HepG2 (cell line): ENCODE results near the gene SHC1. TPM values are rescaled to one million over a fixed set of nuclear protein-coding genes. Genes with fewer than 3 reads are reported as not detected.

Source experiments
- BRF2 ChIP-seq: sonication (generic); formaldehyde crosslinking; IDR thresholded peaks from 2 replicates; pipeline ENCODE4 v1.8.1; 2022; ENCODE audit warnings: mild to moderate bottlenecking, missing genetic modification reagents
- CC2D1A ChIP-seq: sonication (generic); formaldehyde crosslinking; IDR thresholded peaks from 2 replicates; pipeline ENCODE4 v1.8.1; 2023; ENCODE audit warnings: mild to moderate bottlenecking, missing genetic modification reagents
- DMAP1 ChIP-seq: IDR thresholded peaks from 2 replicates; pipeline ENCODE4 v1.6.1; 2016
- GMEB1 ChIP-seq: sonication (generic); formaldehyde crosslinking; IDR thresholded peaks from 2 replicates; pipeline ENCODE4 v1.5.1; 2020; ENCODE audit warnings: missing genetic modification reagents, mild to moderate bottlenecking, borderline replicate concordance
- MEF2D ChIP-seq: sonication (generic); formaldehyde crosslinking; IDR thresholded peaks from 2 replicates; pipeline ENCODE4 v1.5.1; 2020; ENCODE audit warnings: mild to moderate bottlenecking, missing genetic modification reagents
- NONO ChIP-seq, 2 experiments: fragments of 450-650 bp in 1 of 2; sonication (generic) in 1 of 2; formaldehyde crosslinking in 1 of 2; IDR thresholded peaks in 1 of 2; conservative IDR thresholded peaks in 1 of 2; 2 replicates each; pipeline versions ENCODE4 v1.6.1 to v1.8.0; 2017 to 2022; ENCODE audit warnings: mild to moderate bottlenecking in 1 of 2, missing genetic modification reagents in 1 of 2, moderate library complexity in 1 of 2
- NR3C1 ChIP-seq: sonication (generic); formaldehyde crosslinking; IDR thresholded peaks from 2 replicates; pipeline ENCODE4 v1.4.0; 2020; ENCODE audit warnings: missing genetic modification reagents
- PHF8 ChIP-seq: sonication (generic); formaldehyde crosslinking; IDR thresholded peaks from 2 replicates; pipeline ENCODE4 v1.5.0; 2020; ENCODE audit warnings: missing genetic modification reagents
- RELA ChIP-seq: sonication (generic); formaldehyde crosslinking; IDR thresholded peaks from 2 replicates; pipeline ENCODE4 v1.4.0; 2020; ENCODE audit warnings: missing genetic modification reagents
- RFX3 ChIP-seq: IDR thresholded peaks from 2 replicates; pipeline ENCODE4 v1.6.1; 2016; ENCODE audit warnings: missing biosample characterization, missing genetic modification reagents
- SMAD3 ChIP-seq: sonication (generic); formaldehyde crosslinking; IDR thresholded peaks from 2 replicates; pipeline ENCODE4 v1.4.0; 2020; ENCODE audit warnings: missing genetic modification reagents
- TFDP1 ChIP-seq: IDR thresholded peaks from 2 replicates; pipeline ENCODE4 v1.6.1; 2016; ENCODE audit warnings: missing compliant biosample characterization, missing genetic modification reagents, borderline replicate concordance
- ZBTB10 ChIP-seq: sonication (generic); formaldehyde crosslinking; IDR thresholded peaks from 2 replicates; pipeline ENCODE4 v1.4.0; 2020; ENCODE audit warnings: missing genetic modification reagents, borderline replicate concordance
- ZBTB21 ChIP-seq: sonication (generic); formaldehyde crosslinking; IDR thresholded peaks from 2 replicates; pipeline ENCODE4 v1.4.0; 2020; ENCODE audit warnings: missing genetic modification reagents
- ZBTB38 ChIP-seq: sonication (generic); formaldehyde crosslinking; IDR thresholded peaks from 2 replicates; pipeline ENCODE4 v1.5.1; 2020; ENCODE audit warnings: mild to moderate bottlenecking, missing genetic modification reagents
- ZNF251 ChIP-seq: sonication (generic); formaldehyde crosslinking; IDR thresholded peaks from 2 replicates; pipeline ENCODE4 v1.9.0; 2021; ENCODE audit warnings: mild to moderate bottlenecking, missing genetic modification reagents
- ZNF768 ChIP-seq: sonication (generic); formaldehyde crosslinking; IDR thresholded peaks from 2 replicates; pipeline ENCODE4 v1.4.0; 2020; ENCODE audit warnings: missing genetic modification reagents
- ZSCAN21 ChIP-seq: sonication (generic); formaldehyde crosslinking; IDR thresholded peaks from 2 replicates; pipeline ENCODE4 v1.8.0; 2022; ENCODE audit warnings: mild to moderate bottlenecking, missing genetic modification reagents, moderate library complexity, borderline replicate concordance
- polyA plus RNA-seq, 8 experiments: library from polyadenylated mRNA; depleted of rRNA in 3 of 8; stranded (reverse) in 7 of 8; unstranded in 1 of 8; fragments of >200 nt; fragmentation: Illumina TruSeq in 4 of 8; extraction: Trizol in 4 of 8; gene quantifications; 2 replicates each; pipeline versions ENCODE4 v1.2.1 to v1.2.3, GENCODE V29; 2011 to 2016; ENCODE audit warnings: low read depth in 4 of 8, missing spikeins in 1 of 8, mixed read lengths in 1 of 8; ENCODE audit not compliant: insufficient read depth in 1 of 8
- total RNA-seq, 5 experiments: library from RNA; depleted of rRNA; stranded (reverse); fragments of >200 nt; fragmentation: Illumina TruSeq; extraction: Trizol; gene quantifications; 2 replicates each; pipeline ENCODE4 v1.2.3, GENCODE V29; 2016; ENCODE audit warnings: low read depth in 1 of 5

The SHC1 gene
- total and polyA plus RNA-seq, 2 of the 13 experiments (the other 11 are each of a cell fraction or from before 2014, with no cell fraction given): 52.0 to 137 TPM

GRCh38 chr1:154937085-154937987 lies 33.2 kb downstream of the SHC1 start (continued):
- TF ChIP-seq ZBTB10 (CRISPR knock-in tag): 0 out of 2 replicates have a peak, but pooled peaks have one; percentile 10
- no peak; the same call in 1 of the 2 replicates for TF ChIP-seq PHF8 (CRISPR knock-in tag)
- no peak for TF ChIP-seq ZNF251
- TF ChIP-seq SMAD3: 0 out of 2 replicates have a peak, but pooled peaks have one; percentile 19
- TF ChIP-seq ZSCAN21: no peak
- no peak for TF ChIP-seq RELA (CRISPR knock-in tag)
- TF ChIP-seq GMEB1 (CRISPR knock-in tag): peak; percentile 32; the same call in 1 of the 2 replicates
- no peak for TF ChIP-seq MEF2D (CRISPR knock-in tag)
- no peak for TF ChIP-seq RFX3 (CRISPR knock-in tag)
- no peak for TF ChIP-seq CC2D1A
- TF ChIP-seq NONO (IDR thresholded peaks at IDR 0.05): 0 out of 2 replicates have a peak, but pooled peaks have one; percentile 66
- no peak for TF ChIP-seq NONO (CRISPR knock-in tag; conservative IDR thresholded peaks at IDR 0.05)
- TF ChIP-seq ZBTB38 (CRISPR knock-in tag): no peak
- no peak for TF ChIP-seq NR3C1 (CRISPR knock-in tag)
- TF ChIP-seq TFDP1 (CRISPR knock-in tag): no peak
- TF ChIP-seq ZBTB21 (CRISPR knock-in tag): peak; percentile 80
- no peak for TF ChIP-seq BRF2 (CRISPR knock-in tag)
- no peak for TF ChIP-seq DMAP1
- no peak for TF ChIP-seq ZNF768 (CRISPR knock-in tag)
